ENCODE data around the gene PDE6A. TPM values are rescaled to one million over a fixed set of nuclear protein-coding genes. Genes with fewer than 3 reads are reported as not detected.
"Not testable (repeated sequence)": the region's sequence is repeated elsewhere in the genome, so short reads cannot be mapped to it uniquely, and the experiment has no call there.

The PDE6A gene
- total RNA-seq, 1 donor from 2014 or later = not detected

DNA sequence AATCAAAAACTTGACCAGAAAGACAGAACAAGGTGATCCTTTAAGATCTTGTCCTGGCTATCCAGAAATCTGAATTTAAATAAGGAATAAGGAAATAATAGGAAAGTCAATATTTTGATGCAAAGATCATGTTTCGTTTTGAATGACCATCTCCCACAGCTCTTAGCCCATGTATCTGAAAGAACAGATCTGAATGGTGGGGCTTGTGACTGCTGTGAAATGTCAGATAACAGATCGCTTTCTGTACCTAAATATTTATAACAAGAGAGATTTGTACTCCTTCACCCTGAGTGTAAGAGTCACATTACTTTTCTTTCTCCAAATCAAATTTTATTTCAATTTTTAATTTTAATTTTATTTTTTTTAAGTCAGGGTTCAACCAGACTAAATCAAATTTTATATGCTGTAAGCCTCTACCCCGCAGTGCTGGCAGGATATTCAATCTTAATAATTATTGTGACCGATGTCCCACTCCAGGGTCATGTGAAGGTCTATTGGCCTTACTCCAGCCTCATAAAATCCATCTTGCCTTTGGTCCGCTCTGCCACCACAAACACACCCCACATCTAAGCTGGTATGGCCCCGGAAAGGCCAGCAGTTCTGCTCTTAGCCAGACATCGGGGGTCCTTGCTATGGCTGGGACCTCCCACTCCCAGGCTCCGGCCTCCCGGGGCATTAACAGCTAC lies 9.0 kb upstream of the PDE6A start:
- DNase-seq (ENCODE audit: low spot score) = no peak

DNA sequence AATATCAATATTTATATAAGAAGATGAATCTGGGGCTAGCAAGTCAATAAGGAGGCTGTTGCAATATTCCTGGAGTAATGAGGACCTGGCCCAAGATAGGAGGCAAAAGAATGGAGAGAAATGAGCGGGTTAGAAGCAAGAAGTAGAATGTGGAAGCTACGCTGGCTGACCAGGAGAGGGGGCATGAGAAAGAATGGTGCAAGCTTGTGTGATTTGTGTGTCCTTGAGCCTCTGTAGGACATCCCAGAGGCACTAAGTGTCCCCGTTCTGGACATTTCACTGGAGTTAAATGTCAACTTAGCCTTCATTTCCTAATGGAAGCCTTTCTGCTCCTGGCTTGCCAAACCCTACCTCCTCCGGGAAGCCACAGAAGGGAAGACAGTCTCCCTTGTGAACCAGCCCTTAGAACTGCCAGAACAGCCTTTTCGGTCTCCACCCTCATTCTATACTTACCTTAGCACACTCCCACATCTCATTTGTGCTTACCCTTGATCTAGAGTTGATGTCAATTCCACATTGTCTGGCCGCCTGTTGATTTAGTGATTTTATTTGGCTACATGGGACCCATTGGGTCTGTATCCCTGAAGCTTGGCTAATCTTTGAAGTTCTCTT lies 6.7 kb upstream of the PDE6A start:
- DNase-seq (ENCODE audit: low spot score) = no peak

DNA sequence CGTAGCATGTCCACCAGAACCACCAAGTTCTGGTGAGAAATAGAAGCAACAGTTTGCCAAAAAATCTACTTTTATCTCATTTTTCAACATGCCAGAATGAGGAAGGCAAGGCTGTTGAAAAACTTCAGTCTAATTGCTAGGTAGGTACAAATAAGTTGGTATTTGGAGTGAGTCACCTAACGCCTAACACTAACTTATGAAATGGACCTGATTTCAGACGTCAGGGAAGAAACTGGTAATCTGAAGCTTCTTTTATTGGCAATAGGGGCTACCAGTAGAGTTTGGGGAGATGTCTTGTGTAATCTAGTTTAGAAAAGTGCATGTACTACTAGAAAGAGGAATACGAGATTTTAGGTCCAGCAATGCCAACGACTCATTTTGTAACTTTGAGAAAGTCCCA lies 4.4 kb upstream of the PDE6A start:
- DNase-seq (ENCODE audit: low spot score) = no peak

DNA sequence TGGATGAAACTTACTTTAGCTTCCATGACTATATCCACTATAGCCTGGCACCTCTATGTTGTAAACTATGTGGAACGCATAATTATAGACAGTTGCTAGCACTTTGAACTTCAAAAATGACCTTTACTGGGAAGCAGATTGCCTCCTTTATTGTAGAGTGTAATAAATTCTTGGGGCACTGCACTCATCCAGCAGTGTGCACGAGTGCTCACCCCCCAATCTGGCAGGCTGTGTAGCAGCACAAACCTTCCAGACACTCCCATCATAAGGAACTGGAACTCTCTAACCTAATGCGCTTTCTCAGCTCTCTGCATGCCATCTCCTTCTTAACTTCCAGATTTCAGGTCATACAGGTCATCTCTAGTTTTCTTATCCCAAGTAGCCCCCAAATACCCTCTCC lies 1.5 kb upstream of the PDE6A start:
- no peak for DNase-seq (ENCODE audit: low spot score)

DNA sequence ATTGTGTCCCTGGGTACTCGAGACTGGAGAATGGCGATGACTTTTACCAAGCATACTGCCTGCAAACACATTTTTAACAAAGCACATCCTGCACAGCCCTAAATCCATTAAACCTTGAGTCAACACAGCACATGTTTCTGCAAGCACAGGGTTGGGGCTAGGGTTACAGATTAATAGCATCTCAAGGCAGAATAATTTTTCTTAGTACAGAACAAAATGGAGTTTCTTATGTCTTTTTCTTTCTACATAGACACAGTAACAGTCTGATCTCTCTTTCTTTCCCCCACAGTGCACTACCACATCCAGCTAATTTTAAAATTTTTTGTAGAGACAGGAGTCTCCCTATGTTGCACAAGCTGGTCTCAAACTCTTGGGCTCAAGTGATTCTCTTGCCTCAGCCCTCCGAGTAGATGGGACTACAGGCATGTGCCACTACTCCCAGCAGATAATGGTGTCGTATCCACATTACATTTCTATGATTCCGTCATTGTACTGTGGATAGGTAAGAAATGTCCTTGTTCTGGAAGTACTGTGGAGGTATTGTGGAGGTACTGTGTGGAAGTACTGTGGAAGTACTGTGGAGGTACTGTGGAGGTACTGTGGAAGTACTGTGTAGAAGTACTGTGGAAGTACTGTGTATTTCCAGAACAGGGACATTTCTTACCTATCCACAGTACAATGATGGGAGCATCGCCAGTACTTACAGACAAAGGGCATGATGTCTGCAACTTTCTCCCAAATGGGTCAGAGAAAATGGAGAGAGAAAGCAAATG lies 1.2 kb downstream of the PDE6A start:
- DNase-seq (ENCODE audit: low spot score) = not testable (repeated sequence)

DNA sequence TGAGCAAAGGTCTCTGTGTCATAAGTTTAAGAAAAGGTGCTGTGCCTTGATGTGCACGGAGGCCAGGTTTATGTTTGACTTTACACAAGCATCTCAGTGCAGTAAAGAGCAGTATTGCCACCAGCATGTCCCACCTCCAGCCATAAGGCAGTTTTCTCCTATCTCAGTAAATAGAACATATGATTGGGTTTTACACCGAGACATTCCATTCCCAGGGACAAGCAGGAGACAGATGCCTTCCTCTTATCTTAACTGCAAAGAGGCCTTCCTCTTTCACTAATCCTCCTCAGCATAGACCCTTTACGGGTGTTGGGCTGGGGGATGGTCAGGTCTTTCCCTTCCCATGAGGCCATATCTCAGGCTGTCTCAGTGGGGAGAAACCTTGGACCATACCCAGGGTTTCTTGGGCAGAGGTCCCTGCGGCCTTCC lies 1.8 kb downstream of the PDE6A start:
- not testable (repeated sequence) for DNase-seq (ENCODE audit: low spot score)

DNA sequence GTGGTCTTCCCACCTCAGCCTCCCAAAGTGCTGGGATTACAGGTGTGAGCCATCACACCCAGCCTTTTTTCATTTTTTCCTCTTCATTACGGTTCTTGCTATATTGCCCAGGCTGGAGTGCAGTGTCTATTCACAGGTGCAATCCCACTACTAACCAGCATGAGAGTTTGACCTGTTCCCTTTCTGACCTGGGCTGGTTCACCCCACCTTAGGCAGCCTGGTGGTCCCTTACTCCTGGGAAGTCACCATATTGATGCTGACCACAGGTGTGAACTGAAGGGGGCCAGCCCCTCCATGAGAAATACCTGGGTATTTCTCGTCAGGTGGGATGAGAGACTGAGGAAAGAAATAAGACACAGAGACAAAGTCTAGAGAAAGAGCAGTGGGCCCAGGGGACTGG lies 2.4 kb downstream of the PDE6A start:
- DNase-seq (ENCODE audit: low spot score) = no peak

DNA sequence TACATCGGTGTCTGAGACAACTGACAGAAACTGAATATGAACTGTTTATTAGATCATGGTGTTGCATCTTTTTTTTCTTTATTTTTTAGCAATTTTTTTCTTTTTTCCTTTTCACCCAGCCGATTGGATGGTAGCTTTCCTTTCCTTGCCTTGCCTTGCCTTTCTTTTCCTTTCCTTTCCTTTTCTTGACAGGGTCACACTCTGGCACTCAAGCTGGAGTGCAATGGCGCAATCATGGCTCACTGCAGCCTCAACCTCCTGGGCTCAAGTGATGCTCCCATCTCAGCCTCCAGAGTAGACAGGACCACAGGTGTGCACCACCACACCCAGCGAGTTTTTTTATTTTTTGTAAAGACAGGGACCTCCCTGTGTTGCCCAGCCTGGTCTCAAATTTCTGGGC lies 2.8 kb downstream of the PDE6A start:
- no peak for DNase-seq (ENCODE audit: low spot score)

DNA sequence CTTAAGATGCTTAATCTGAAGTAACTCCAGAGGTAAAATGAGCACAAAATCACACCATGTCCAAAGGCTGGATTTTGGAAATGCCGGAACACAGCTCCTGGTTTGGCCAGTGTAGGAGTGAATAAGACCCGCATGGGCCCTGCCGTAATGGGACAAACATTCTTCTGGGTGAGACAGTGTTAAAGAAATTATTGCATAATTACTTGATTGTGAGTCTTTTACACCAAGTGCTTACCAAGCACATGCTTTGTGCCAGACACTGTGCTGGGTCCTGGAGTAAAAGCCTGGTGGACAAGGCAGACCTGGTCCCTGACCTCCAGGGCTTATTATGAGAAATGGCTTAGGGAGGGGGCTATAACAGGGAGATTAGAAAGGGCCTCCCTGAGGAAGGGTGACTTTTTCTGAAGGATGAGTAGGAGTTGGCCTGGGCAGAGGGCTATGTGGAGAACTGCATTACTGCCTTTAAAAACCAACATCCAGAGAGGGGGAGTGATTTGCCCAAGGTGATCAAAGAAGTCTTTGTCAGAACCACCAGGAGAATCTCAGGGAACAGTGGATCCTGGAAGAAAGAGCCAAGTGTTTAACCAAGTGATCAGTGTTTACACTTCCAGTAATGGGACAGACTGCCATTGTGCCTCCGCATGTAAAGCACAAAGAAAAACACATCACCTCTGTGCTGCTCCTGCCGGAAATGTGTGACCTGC lies 3.5 kb downstream of the PDE6A start:
- no peak for DNase-seq (ENCODE audit: low spot score)

DNA sequence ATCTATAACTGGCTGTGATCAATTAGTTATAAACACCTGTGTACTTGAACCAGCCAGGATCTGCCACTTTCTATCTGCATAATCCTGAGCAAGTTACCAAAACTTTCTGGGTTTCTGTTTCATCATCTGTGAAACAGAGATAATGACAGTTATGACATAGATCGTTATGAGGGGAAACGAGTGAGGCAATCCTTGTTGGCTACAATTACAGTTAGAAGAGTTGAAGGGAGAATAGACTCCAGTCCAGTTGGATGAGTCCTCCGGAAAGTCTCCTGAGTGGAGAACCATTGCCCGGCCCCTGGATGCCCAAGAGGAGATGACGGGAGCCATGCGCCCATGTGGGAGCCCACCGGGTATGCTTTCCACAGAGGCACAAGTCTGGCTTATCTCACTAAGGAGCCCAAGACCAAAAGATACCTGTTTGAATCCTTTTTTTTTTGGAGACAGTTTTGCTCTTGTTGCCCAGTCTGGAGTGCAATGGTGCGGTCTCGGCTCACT lies 4.5 kb downstream of the PDE6A start:
- DNase-seq (ENCODE audit: low spot score) = no peak

DNA sequence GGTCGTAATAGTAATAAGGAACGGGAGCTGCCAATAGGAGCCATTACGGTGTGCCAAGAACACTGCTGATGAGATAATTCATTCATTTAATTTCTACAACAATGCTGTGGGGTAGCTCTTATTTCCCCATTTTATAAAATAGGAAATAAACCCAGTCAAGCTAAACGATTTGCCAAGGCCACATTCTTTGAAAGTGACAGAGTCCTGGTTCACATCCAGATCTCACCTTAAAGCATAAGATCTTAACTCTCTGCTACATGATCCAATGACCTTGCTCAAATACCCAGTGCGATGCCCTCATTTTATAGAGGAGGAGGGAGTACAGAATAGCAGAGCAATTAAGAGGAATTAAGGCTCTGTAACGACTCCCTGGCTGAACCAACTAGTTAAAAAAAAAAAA lies 5.0 kb downstream of the PDE6A start:
- DNase-seq (ENCODE audit: low spot score) = no peak

DNA sequence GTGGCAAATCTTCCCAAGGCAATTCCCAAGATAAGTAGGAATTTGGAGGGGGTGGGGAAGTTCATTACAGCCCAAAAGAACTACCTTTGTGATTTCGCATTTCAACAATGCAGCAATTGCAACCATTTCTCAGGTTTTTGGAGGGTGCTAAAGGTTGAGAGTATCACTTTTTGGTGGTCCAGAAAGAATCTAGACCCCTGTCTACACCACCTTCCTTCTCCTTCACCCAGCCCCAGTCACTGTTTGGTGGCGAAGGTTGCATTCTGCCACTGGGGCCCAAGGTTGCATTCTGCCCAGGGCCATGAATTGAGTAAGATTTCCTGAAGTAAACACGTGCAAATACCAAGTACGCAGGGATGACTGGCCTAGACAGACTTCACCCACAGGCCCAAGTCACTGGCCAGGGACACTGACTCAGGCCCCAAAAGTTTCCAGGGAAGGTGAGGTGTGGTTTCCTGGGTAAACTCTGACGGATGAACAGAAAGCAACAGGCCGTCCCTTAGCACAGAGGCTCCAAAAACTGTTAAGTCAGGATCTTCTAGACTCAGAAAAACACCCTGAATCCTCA lies 5.7 kb downstream of the PDE6A start:
- peak; percentile 51 for DNase-seq (ENCODE audit: low spot score)

DNA sequence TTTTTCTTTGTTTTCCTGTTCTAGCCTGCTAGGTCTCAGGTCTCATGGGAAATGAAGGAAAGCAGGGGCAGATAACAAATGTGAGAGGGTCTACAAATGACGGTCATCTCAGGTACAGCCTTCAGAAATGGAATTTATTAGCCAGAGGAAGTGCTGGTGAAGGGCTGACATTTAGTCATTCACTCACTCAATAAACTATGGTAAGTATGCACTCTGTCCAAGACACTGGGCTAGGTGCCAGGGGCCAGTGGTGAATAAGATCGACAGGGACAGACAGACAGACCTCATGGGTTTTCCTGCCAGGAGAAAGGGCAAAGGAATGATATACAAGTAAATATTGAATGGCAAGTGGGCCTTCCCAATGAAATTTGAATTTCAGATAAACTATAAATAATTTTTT lies 6.3 kb downstream of the PDE6A start:
- DNase-seq (ENCODE audit: low spot score) = no peak

DNA sequence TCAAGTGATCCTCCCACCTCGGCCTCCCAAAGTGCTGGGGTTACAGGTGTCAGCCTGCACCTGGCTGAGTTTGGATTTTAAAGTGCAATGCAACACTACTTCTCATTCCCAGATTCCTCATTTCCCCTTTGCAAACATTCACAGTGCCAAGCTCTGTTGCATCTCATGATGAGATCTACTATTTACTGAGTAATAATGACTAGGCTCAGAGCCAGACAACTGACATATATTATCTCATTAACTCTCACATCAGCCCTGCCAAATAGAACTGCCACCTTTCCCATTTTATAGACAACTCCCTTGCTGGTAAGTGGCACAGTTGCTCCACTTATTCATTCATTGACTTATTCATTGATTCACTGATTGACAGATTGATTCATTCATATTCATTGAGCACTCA lies 7.0 kb downstream of the PDE6A start:
- DNase-seq (ENCODE audit: low spot score) = no peak

DNA sequence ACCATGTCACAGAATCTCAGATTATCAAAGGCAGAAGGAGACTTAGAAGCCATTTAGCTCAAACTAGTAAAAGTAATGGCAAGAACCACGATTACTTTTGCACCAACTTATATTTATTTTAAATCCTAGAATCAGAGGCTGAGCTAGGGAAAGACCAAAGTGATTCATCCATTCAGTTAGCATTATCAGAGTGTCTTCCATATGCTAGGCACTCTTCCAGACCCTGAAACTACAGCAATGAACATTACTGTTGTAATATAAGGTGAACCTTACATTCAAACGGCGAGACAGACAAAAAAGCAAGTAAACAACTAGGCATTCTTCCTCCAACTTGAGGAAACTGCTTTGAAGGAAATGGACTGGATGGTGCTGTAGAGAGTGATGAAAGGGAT lies 7.9 kb downstream of the PDE6A start:
- no peak for DNase-seq (ENCODE audit: low spot score)

DNA sequence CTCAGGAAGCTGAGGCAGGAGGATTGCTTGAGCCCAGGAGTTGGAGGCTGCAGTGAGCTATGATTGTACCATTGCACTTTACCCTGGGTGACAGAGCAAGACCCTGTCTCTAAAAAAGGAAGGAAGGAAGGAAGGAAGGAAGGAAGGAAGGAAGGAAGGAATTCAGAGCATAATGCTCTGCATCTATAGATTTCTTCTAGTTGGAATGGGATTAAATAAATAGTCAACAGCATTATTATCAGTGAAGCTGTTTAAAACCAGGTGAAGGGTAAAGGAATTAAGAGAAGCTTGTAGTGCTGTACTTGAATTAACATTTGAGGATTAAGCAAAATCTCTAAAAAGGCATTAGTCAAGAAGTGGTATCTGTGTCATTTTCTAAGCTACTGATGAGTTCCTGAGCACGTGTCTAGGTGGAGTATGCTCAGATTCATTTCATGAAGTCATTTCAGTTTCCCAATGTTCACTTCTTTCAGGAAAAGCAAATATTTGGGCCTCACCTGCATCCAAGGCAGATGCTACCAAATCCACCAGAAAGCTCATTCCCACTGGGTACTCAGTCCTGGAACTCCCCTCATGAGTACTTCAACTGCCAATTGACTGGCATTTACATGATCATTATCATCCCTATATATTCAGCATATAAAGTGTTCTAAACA lies 8.4 kb downstream of the PDE6A start:
- no peak for DNase-seq (ENCODE audit: low spot score)

DNA sequence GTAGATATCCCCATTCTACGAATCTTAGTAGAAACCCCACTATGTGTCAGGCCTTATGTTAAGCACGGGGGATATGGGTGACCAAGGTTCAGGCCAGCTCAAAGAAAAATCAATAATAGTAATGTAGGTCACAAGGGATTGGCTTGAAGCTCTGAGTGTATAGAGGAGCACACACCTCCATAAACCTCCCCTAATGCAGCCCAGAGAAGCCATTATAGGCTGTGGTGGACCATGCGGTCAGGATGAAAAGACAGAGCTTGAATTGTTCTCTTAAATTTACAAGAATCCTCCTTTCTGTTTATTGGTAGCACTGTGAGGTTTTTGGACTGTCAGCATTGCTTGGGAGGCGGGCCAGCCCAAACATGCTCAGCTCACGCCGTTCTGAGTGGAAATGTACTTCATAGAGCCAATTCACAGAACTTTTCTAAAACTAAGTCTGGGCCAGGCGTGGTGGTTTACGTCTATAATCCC lies 9.1 kb downstream of the PDE6A start:
- no peak for DNase-seq (ENCODE audit: low spot score)

DNA sequence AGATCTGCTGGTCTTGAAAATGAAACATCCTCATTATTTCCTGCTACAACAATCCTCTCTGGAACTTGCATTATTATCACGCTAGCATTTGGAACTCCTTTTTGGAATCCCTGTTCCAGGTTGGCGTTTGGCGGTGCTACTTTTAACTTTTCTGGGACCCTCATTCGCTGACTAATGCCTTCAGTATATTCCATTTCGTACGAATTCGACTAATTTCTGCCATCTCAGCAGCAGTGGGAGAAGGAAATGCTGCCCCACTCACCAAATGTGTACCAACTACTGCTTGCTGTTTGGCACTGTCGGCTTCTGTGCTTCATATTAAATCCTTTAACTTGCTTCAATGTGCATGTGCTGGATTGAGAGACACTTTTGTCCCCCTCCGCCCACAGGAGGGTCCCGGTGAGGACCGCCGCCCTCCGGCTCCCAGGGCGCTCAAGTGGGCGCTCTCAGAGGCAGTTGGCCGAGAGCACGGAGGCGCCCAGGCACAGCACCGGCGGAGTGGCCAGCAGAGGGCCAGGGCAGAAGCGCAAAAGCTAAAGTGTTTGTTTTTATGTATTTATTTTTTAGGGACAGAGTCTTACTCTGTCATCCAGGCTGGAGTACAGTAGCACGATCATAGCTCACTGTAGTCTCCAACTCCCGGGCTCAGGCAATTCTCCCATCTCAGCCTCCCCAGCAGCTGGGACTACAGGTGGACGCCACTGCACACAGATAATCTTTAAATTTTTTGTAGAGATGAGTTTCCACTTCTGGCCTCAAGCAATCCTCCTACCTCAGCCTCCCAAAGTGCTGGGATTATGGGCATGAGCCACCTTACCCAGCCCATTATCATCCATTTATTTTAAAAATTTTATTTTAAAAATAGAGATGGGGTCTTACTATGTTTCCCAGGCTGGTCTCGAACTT lies 11.9 kb downstream of the PDE6A start:
- DNase-seq (ENCODE audit: low spot score) = no peak

DNA sequence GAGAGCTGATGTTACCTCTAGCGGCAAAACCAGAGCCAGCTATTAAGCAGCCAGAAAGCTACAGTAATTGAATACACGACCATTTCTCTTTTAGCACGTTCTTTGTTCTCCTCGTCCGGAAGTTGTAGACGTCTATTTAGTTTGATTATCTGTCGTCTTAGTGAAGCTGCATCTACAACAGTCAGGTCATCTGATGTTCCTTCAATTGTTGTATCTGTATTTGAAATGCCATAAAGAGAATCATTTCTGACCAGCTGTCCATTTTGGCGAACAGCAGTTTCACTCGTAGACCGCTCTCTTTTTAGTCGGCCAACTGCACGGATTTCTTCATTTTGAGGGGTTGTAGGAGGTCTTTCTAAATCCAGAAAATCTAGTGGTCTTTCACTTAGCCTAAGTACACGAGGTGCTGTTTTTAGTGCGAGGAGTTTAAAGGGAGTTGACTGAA lies 12.6 kb downstream of the PDE6A start:
- DNase-seq (ENCODE audit: low spot score) = no peak
